CD4-positive, alpha-beta memory T cell (primary cell): ENCODE results near the gene RHOT1. TPM values are rescaled to one million over a fixed set of nuclear protein-coding genes. Genes with fewer than 3 reads are reported as not detected.
A peak's percentile ranks its signal among the peaks of the same experiment; 100 is the strongest.
"Not testable (repeated sequence)": the region's sequence is repeated elsewhere in the genome, so short reads cannot be mapped to it uniquely, and the experiment has no call there.

Experiments used
- CTCF ChIA-PET: fragments of 350-600 bp; sonication (Branson Sonifier 250); formaldehyde crosslinking; loops from one replicate; lab custom pipeline; 2021; ENCODE audit warnings: inconsistent platforms; ENCODE audit not compliant: partially characterized antibody; lab: Charles Lee
- POLR2A ChIA-PET: fragments of 350-600 bp; sonication (Branson Sonifier 250); formaldehyde crosslinking; loops from one replicate; lab custom pipeline; 2021; ENCODE audit not compliant: partially characterized antibody; lab: Charles Lee
- DNase-seq, 5 donors: peaks; one replicate each; pipeline versions ENCODE4 v3.0.0 to v3.0.0-alpha.2; 2020 to 2022; ENCODE audit warnings: mixed read lengths in 1 of 5
- H3K27ac ChIP-seq: one replicate; pipeline ENCODE4 v1.7.0; 2013; ENCODE audit warnings: low read depth, low read length
- H3K27me3 ChIP-seq: 2 replicates; pipeline ENCODE4 v1.7.0; 2013; ENCODE audit warnings: mild to moderate bottlenecking, low read length, moderate library complexity; ENCODE audit not compliant: insufficient read depth
- H3K36me3 ChIP-seq: 2 replicates; pipeline ENCODE4 v1.7.0; 2013; ENCODE audit warnings: mild to moderate bottlenecking, low read length, moderate library complexity; ENCODE audit not compliant: insufficient read depth
- H3K4me1 ChIP-seq: 2 replicates; pipeline ENCODE4 v1.7.0; 2013; ENCODE audit warnings: mild to moderate bottlenecking, low read length, moderate library complexity; ENCODE audit not compliant: insufficient read depth
- H3K4me3 ChIP-seq, 2 donors: one replicate each; pipeline ENCODE4 v1.7.0; 2013; ENCODE audit warnings: low read length in 2 of 2, mild to moderate bottlenecking in 1 of 2
- H3K9me3 ChIP-seq, 2 donors: one replicate each; pipeline ENCODE4 v1.7.0; 2013; ENCODE audit warnings: low read length in 2 of 2, control low read depth in 1 of 2; ENCODE audit not compliant: control insufficient read depth in 1 of 2
- H3K27ac Mint-ChIP-seq, 7 donors: one replicate each; pipeline ENCODE4 v1.8.0; 2020 to 2021; ENCODE audit warnings: mixed read lengths in 7 of 7, mild to moderate bottlenecking in 6 of 7, inconsistent platforms in 3 of 7, moderate library complexity in 3 of 7
- H3K27me3 Mint-ChIP-seq, 2 donors: one replicate each; pipeline ENCODE4 v1.8.0; 2020 to 2021; ENCODE audit warnings: mixed read lengths in 2 of 2
- H3K36me3 Mint-ChIP-seq, 2 donors: one replicate each; pipeline ENCODE4 v1.8.0; 2020 to 2021; ENCODE audit warnings: mixed read lengths in 2 of 2, inconsistent platforms in 1 of 2, mild to moderate bottlenecking in 1 of 2
- H3K4me1 Mint-ChIP-seq, 4 donors: one replicate each; pipeline ENCODE4 v1.8.0; 2020 to 2021; ENCODE audit warnings: mixed read lengths in 4 of 4, mild to moderate bottlenecking in 1 of 4
- H3K4me3 Mint-ChIP-seq, 8 donors: one replicate each; pipeline ENCODE4 v1.8.0; 2020 to 2021; ENCODE audit warnings: mixed read lengths in 8 of 8, mild to moderate bottlenecking in 7 of 8, moderate library complexity in 6 of 8, inconsistent platforms in 3 of 8
- H3K9me3 Mint-ChIP-seq, 8 donors: one replicate each; pipeline ENCODE4 v1.8.0; 2020 to 2021; ENCODE audit warnings: mixed read lengths in 8 of 8, mild to moderate bottlenecking in 5 of 8, inconsistent platforms in 3 of 8, moderate library complexity in 1 of 8
- intact Hi-C: fragments of 100-400 bp; cut with micrococcal nuclease; formaldehyde crosslinking; loops from one replicate; pipeline ENCODE4 v1.15.1; 2023
- polyA plus RNA-seq, 2 donors: library from polyadenylated mRNA; unstranded; fragments of 300-500 nt; fragmentation: Illumina TruSeq; gene quantifications; one replicate each; pipeline ENCODE4 v1.2.3, GENCODE V29; 2021
- total RNA-seq, 2 experiments: library from RNA; stranded (reverse); gene quantifications; one replicate each; pipeline ENCODE4 v1.2.3, GENCODE V29; 2021

RHOT1 gene
- total and polyA plus RNA-seq, 4 experiments from 2014 or later = 26.9 to 33.9 (median 29.9) TPM

GRCh38 chr17:32256701-32257019, 114.4 kb downstream of the RHOT1 start:
- intact Hi-C loops = no loop called here
- Histone ChIP-seq H3K27me3 (no peaks in the 10 kb centered on the region), H3K4me1 (no peaks in the 10 kb centered on the region)

GRCh38 chr17:32258383-32259140, 116.3 kb downstream of the RHOT1 start:
- CTCF ChIA-PET = interaction anchor here (0.7 to 1.2 kb wide), 2 partner anchors 7 to 204 kb away, joined by 3 read pairs; no protein-coding TSS in a partner anchor

More at GRCh38 chr17:32256701-32257019, 114.4 kb downstream of the RHOT1 start:
- H3K36me3 Mint-ChIP-seq = no peaks in the 10 kb centered on the region
- peaks cover 0 to 3% (median 0%) of the 10 kb centered on the region in 4 donors for H3K4me1 Mint-ChIP-seq
- no peak overlapping the region for H3K4me3 Mint-ChIP-seq
- Histone ChIP-seq H3K36me3 (no peaks in the 10 kb centered on the region), H3K27ac (no peak overlapping the region), H3K4me3 (no peak overlapping the region), H3K9me3 (no peaks in the 10 kb centered on the region)
- H3K27me3 Mint-ChIP-seq = peaks cover 6 to 8% of the 10 kb centered on the region in 2 donors
- POLR2A ChIA-PET = no interaction called here
- peaks cover 0 to 4% (median 0%) of the 10 kb centered on the region in 8 donors for H3K9me3 Mint-ChIP-seq
- no peak for DNase-seq
- H3K27ac Mint-ChIP-seq = no peak overlapping the region
- CTCF ChIA-PET = interaction anchor here (7.5 kb wide), 1 partner anchor 64 kb away, joined by 61 read pairs; no protein-coding TSS in a partner anchor

DNA sequence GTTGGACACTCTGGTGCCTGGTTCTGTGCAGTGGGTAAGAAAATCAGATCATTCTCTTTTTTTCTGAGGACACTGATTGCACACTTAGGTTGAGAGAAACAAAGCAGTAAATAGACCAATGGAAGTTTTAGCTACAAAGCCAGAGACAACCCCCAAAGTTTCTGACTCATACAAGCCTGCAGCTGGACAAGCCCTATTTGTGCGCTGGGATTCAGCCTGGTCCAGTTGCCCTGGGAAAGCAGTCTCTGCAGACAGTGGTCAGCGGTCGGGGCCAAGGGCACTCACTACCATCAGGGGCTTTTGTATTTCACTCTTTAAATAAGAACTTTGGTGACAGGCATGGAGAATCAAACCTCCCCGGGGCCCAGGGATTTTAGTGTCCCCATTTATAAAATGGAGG, 117.3 kb downstream of the RHOT1 start:
- Histone ChIP-seq H3K27me3 (no peaks in the 10 kb centered on the region), H3K27ac (no peak overlapping the region), H3K9me3 (no peaks in the 10 kb centered on the region), H3K4me3 (no peak overlapping the region), H3K4me1 (no peaks in the 10 kb centered on the region), H3K36me3 (no peaks in the 10 kb centered on the region)
- Mint-ChIP-seq H3K27me3 (peaks cover 18 to 20% of the 10 kb centered on the region in 2 donors), H3K4me1 (peaks cover 0 to 6% (median 2%) of the 10 kb centered on the region in 4 donors), H3K27ac (peak overlapping the region in 1 of 7 donors; percentile 39), H3K9me3 (no peaks in the 10 kb centered on the region), H3K4me3 (no peak overlapping the region), H3K36me3 (no peaks in the 10 kb centered on the region)
- no peak for DNase-seq
- ChIA-PET CTCF (interaction anchor here (1.2 kb wide), 1 partner anchor 8 kb away, joined by 3 read pairs; no protein-coding TSS in a partner anchor), POLR2A (no interaction called here)
- intact Hi-C loops = no loop called here

More at GRCh38 chr17:32258383-32259140, 116.3 kb downstream of the RHOT1 start:
- H3K9me3 Mint-ChIP-seq = no peaks in the 10 kb centered on the region
- POLR2A ChIA-PET = no interaction called here
- Histone ChIP-seq H3K4me1 (no peaks in the 10 kb centered on the region), H3K27me3 (no peaks in the 10 kb centered on the region), H3K27ac (no peak overlapping the region), H3K4me3 (no peak overlapping the region), H3K9me3 (no peaks in the 10 kb centered on the region), H3K36me3 (no peaks in the 10 kb centered on the region)
- intact Hi-C loops = no loop called here
- no peak for DNase-seq
- no peak overlapping the region for H3K4me3 Mint-ChIP-seq
- H3K27me3 Mint-ChIP-seq = peaks cover 9 to 14% of the 10 kb centered on the region in 2 donors
- no peaks in the 10 kb centered on the region for H3K36me3 Mint-ChIP-seq
- peaks cover 0 to 3% (median 0%) of the 10 kb centered on the region in 4 donors for H3K4me1 Mint-ChIP-seq
- peak overlapping the region in 2 of 7 donors; percentile 42 to 48 for H3K27ac Mint-ChIP-seq

GRCh38 chr17:32261417-32261736, 119.1 kb downstream of the RHOT1 start:
- POLR2A ChIA-PET = no interaction called here

GRCh38 chr17:32261936-32262510, 119.7 kb downstream of the RHOT1 start:
- CTCF ChIA-PET = interaction anchor here (0.9 kb wide), 1 partner anchor 57 kb away, joined by 6 read pairs; no protein-coding TSS in a partner anchor
- no peak overlapping the region for H3K4me3 ChIP-seq

More at GRCh38 chr17:32261417-32261736, 119.1 kb downstream of the RHOT1 start:
- peaks cover 3 to 14% (median 5%) of the 10 kb centered on the region in 4 donors for H3K4me1 Mint-ChIP-seq
- DNase-seq = no peak
- Histone ChIP-seq H3K4me3 (no peak overlapping the region), H3K9me3 (no peaks in the 10 kb centered on the region), H3K36me3 (no peaks in the 10 kb centered on the region), H3K4me1 (peaks cover 6% of the 10 kb centered on the region), H3K27ac (no peak overlapping the region), H3K27me3 (no peaks in the 10 kb centered on the region)
- peaks cover 0 to 1% of the 10 kb centered on the region in 2 donors for H3K36me3 Mint-ChIP-seq
- no peaks in the 10 kb centered on the region for H3K9me3 Mint-ChIP-seq
- H3K27ac Mint-ChIP-seq = peak overlapping the region in 1 of 7 donors; percentile 3
- CTCF ChIA-PET = no interaction called here
- intact Hi-C loops = no loop called here
- peak overlapping the region in 1 of 8 donors; percentile 32 for H3K4me3 Mint-ChIP-seq
- peaks cover 25 to 26% of the 10 kb centered on the region in 2 donors for H3K27me3 Mint-ChIP-seq

GRCh38 chr17:32263515-32263914, 121.2 kb downstream of the RHOT1 start:
- Histone ChIP-seq H3K27me3 (peaks cover 16% of the 10 kb centered on the region), H3K4me1 (peaks cover 21% of the 10 kb centered on the region)
- H3K27ac ChIP-seq, H3K4me3 ChIP-seq, H3K9me3 Mint-ChIP-seq, intact Hi-C loops, H3K36me3 ChIP-seq, DNase-seq, POLR2A ChIA-PET, H3K36me3 Mint-ChIP-seq, H3K27ac Mint-ChIP-seq, H3K9me3 ChIP-seq, CTCF ChIA-PET: not testable (repeated sequence)
- Mint-ChIP-seq H3K27me3 (peaks cover 35 to 38% of the 10 kb centered on the region in 2 donors), H3K4me1 (peaks cover 11 to 27% (median 14%) of the 10 kb centered on the region in 4 donors), H3K4me3 (peak overlapping the region in 1 of 8 donors; percentile 62)

More at GRCh38 chr17:32261936-32262510, 119.7 kb downstream of the RHOT1 start:
- intact Hi-C loops = no loop called here
- Mint-ChIP-seq H3K4me3 (no peak overlapping the region), H3K36me3 (peaks cover 0 to 1% of the 10 kb centered on the region in 2 donors), H3K4me1 (peaks cover 5 to 16% (median 7%) of the 10 kb centered on the region in 4 donors), H3K9me3 (no peaks in the 10 kb centered on the region), H3K27ac (no peak overlapping the region), H3K27me3 (peaks cover 27 to 28% of the 10 kb centered on the region in 2 donors)
- peaks cover 3% of the 10 kb centered on the region for H3K27me3 ChIP-seq
- H3K9me3 ChIP-seq = no peaks in the 10 kb centered on the region
- POLR2A ChIA-PET = no interaction called here
- DNase-seq = no peak
- H3K4me1 ChIP-seq = peaks cover 10% of the 10 kb centered on the region
- no peaks in the 10 kb centered on the region for H3K36me3 ChIP-seq
- H3K27ac ChIP-seq = no peak overlapping the region

GRCh38 chr17:32264140-32264799, 122.0 kb downstream of the RHOT1 start:
- CTCF ChIA-PET = no interaction called here
- H3K27ac Mint-ChIP-seq = peak overlapping the region in 1 of 7 donors; percentile 33

More at GRCh38 chr17:32264140-32264799, 122.0 kb downstream of the RHOT1 start:
- no peak for DNase-seq
- intact Hi-C loops = no loop called here
- Histone ChIP-seq H3K27me3 (peaks cover 19% of the 10 kb centered on the region), H3K27ac (no peak overlapping the region), H3K4me3 (no peak overlapping the region), H3K9me3 (no peaks in the 10 kb centered on the region), H3K36me3 (no peaks in the 10 kb centered on the region), H3K4me1 (peaks cover 21% of the 10 kb centered on the region)
- peaks cover 11 to 27% (median 14%) of the 10 kb centered on the region in 4 donors for H3K4me1 Mint-ChIP-seq
- peak overlapping the region; percentile 52 to 92 (median 80) for H3K4me3 Mint-ChIP-seq
- no peaks in the 10 kb centered on the region for H3K9me3 Mint-ChIP-seq
- POLR2A ChIA-PET = no interaction called here
- peaks cover 38 to 39% of the 10 kb centered on the region in 2 donors for H3K27me3 Mint-ChIP-seq
- H3K36me3 Mint-ChIP-seq = peaks cover 0 to 1% of the 10 kb centered on the region in 2 donors
